H9 (cell line): Measurements from ENCODE around the gene SLC13A5. TPM values are rescaled to one million over a fixed set of nuclear protein-coding genes. Genes with fewer than 3 reads are reported as not detected.
A peak's percentile ranks its signal among the peaks of the same experiment; 100 is the strongest.

ENCODE experiments used
- DNase-seq: peaks from one replicate; pipeline ENCODE4 v3.0.0-alpha.2; 2017
- H2AFZ ChIP-seq: one replicate; pipeline ENCODE4 v1.6.1; 2013; ENCODE audit warnings: mild to moderate bottlenecking, low read length, control low read depth, moderate library complexity
- H2AK5ac ChIP-seq: 2 replicates; pipeline ENCODE4 v1.6.1; 2013; ENCODE audit warnings: low read length, control low read depth, mixed read lengths; ENCODE audit not compliant: insufficient read length
- H2BK120ac ChIP-seq: one replicate; pipeline ENCODE4 v1.6.1; 2013; ENCODE audit warnings: low read depth, mild to moderate bottlenecking, low read length, control low read depth, inconsistent platforms; ENCODE audit not compliant: poor library complexity, severe bottlenecking
- H2BK12ac ChIP-seq: 2 replicates; pipeline ENCODE4 v1.6.1; 2013; ENCODE audit warnings: low read length, control low read depth, mixed read lengths, low read depth; ENCODE audit not compliant: insufficient read length
- H2BK15ac ChIP-seq: 2 replicates; pipeline ENCODE4 v1.6.1; 2013; ENCODE audit warnings: low read depth, low read length, control low read depth
- H2BK20ac ChIP-seq: one replicate; pipeline ENCODE4 v1.6.1; 2013; ENCODE audit warnings: low read depth, mild to moderate bottlenecking, low read length, control low read depth, inconsistent platforms; ENCODE audit not compliant: poor library complexity, severe bottlenecking
- H2BK5ac ChIP-seq: 2 replicates; pipeline ENCODE4 v1.6.1; 2013; ENCODE audit warnings: low read length, control low read depth, mixed read lengths; ENCODE audit not compliant: insufficient read length
- H3K14ac ChIP-seq: 2 replicates; pipeline ENCODE4 v1.6.1; 2013; ENCODE audit warnings: low read length, control low read depth; ENCODE audit not compliant: insufficient read depth
- H3K18ac ChIP-seq: 2 replicates; pipeline ENCODE4 v1.6.1; 2013; ENCODE audit warnings: low read depth, mild to moderate bottlenecking, mixed read lengths, low read length, control low read depth; ENCODE audit not compliant: insufficient read length
- H3K23ac ChIP-seq: 2 replicates; pipeline ENCODE4 v1.6.1; 2013; ENCODE audit warnings: low read length, control low read depth, mixed read lengths, low read depth; ENCODE audit not compliant: insufficient read length
- H3K23me2 ChIP-seq: 2 replicates; pipeline ENCODE4 v1.6.1; 2013; ENCODE audit warnings: low read depth, mild to moderate bottlenecking, mixed read lengths, low read length, control low read depth; ENCODE audit not compliant: insufficient read length, poor library complexity, severe bottlenecking
- H3K27ac ChIP-seq: 2 replicates; pipeline ENCODE4 v1.5.1; 2013; ENCODE audit warnings: low read length, control low read depth, mixed read lengths, low read depth; ENCODE audit not compliant: insufficient read length
- H3K27me3 ChIP-seq: 2 replicates; pipeline ENCODE4 v1.6.1; 2013; ENCODE audit warnings: low read length, control low read depth, inconsistent platforms; ENCODE audit not compliant: insufficient read depth
- H3K4ac ChIP-seq: 2 replicates; pipeline ENCODE4 v1.6.1; 2013; ENCODE audit warnings: low read depth, mild to moderate bottlenecking, control low read depth, inconsistent platforms, low read length, moderate library complexity
- H3K4me1 ChIP-seq: 2 replicates; pipeline ENCODE4 v1.6.1; 2013; ENCODE audit warnings: low read length, control low read depth, inconsistent platforms; ENCODE audit not compliant: insufficient read depth
- H3K4me2 ChIP-seq: 2 replicates; pipeline ENCODE4 v1.6.1; 2013; ENCODE audit warnings: low read length, control low read depth, mixed read lengths; ENCODE audit not compliant: insufficient read length, insufficient read depth
- H3K56ac ChIP-seq: 2 replicates; pipeline ENCODE4 v1.6.1; 2013; ENCODE audit warnings: low read depth, mild to moderate bottlenecking, mixed read lengths, low read length, control low read depth; ENCODE audit not compliant: insufficient read length
- H3K79me1 ChIP-seq: 2 replicates; pipeline ENCODE4 v1.6.1; 2013; ENCODE audit warnings: low read depth, mild to moderate bottlenecking, moderate library complexity, low read length, control low read depth, inconsistent platforms; ENCODE audit not compliant: insufficient read depth, poor library complexity, severe bottlenecking
- H3K79me2 ChIP-seq: 2 replicates; pipeline ENCODE4 v1.6.1; 2013; ENCODE audit warnings: low read length, control low read depth, inconsistent platforms; ENCODE audit not compliant: insufficient read depth
- H3K9ac ChIP-seq: 2 replicates; pipeline ENCODE4 v1.6.1; 2013; ENCODE audit warnings: low read length, control low read depth, mixed read lengths; ENCODE audit not compliant: insufficient read length; ENCODE audit errors: extremely low read depth
- H3K9me3 ChIP-seq: one replicate; pipeline ENCODE4 v1.6.1; 2013; ENCODE audit warnings: low read depth, low read length, inconsistent platforms; ENCODE audit not compliant: control insufficient read depth
- H3T11ph ChIP-seq: one replicate; pipeline ENCODE4 v1.6.1; 2013; ENCODE audit warnings: mild to moderate bottlenecking, low read length, control low read depth, inconsistent platforms
- H4K20me1 ChIP-seq: one replicate; pipeline ENCODE4 v1.6.1; 2013; ENCODE audit not compliant: control insufficient read depth, insufficient read length, insufficient read depth
- H4K5ac ChIP-seq: 2 replicates; pipeline ENCODE4 v1.6.1; 2013; ENCODE audit warnings: low read depth, mild to moderate bottlenecking, mixed read lengths, low read length, control low read depth; ENCODE audit not compliant: insufficient read length
- H4K8ac ChIP-seq: replicated peaks from 2 replicates; pipeline ENCODE4 v1.6.1; 2013; ENCODE audit warnings: low read length, control low read depth, mixed read lengths, low read depth; ENCODE audit not compliant: insufficient read length
- H4K91ac ChIP-seq: 2 replicates; pipeline ENCODE4 v1.6.1; 2013; ENCODE audit warnings: low read depth, mild to moderate bottlenecking, moderate library complexity, mixed read lengths, low read length, control low read depth; ENCODE audit not compliant: insufficient read length
- H3K27ac Mint-ChIP-seq, 3 experiments: 2 replicates in 2 of 3; 3 replicates in 1 of 3; pipeline ENCODE4 v1.8.0; 2020 to 2021; ENCODE audit warnings: mixed read lengths in 3 of 3, mild to moderate bottlenecking in 1 of 3, moderate library complexity in 1 of 3
- H3K27me3 Mint-ChIP-seq: 2 replicates; pipeline ENCODE4 v1.8.0; 2021; ENCODE audit warnings: low read depth, mild to moderate bottlenecking, moderate library complexity, mixed read lengths
- H3K36me3 Mint-ChIP-seq, 3 experiments: 2 replicates in 2 of 3; 3 replicates in 1 of 3; pipeline ENCODE4 v1.8.0; 2020 to 2021; ENCODE audit warnings: low read depth in 3 of 3, mixed read lengths in 3 of 3; ENCODE audit not compliant: insufficient read depth in 1 of 3
- H3K4me1 Mint-ChIP-seq, 2 experiments: 2 replicates each; pipeline ENCODE4 v1.8.0; 2020; ENCODE audit warnings: mixed read lengths in 2 of 2
- H3K4me3 Mint-ChIP-seq, 2 experiments: 2 replicates in 1 of 2; 3 replicates in 1 of 2; pipeline ENCODE4 v1.8.0; 2020 to 2021; ENCODE audit warnings: mild to moderate bottlenecking in 2 of 2, mixed read lengths in 2 of 2, moderate library complexity in 1 of 2
- H3K9me3 Mint-ChIP-seq, 2 experiments: 2 replicates in 1 of 2; 3 replicates in 1 of 2; pipeline ENCODE4 v1.8.0; 2020; ENCODE audit warnings: mild to moderate bottlenecking in 2 of 2, mixed read lengths in 2 of 2, moderate library complexity in 1 of 2
- WGBS: extraction: QIAGEN DNeasy Blood & Tissue Kit; methylation state at CpG from one replicate; pipeline ENCODE4 v1.1.7; 2013; ENCODE audit warnings: missing lambda C conversion rate, low lambda C conversion rate, mixed read lengths; ENCODE audit not compliant: insufficient read length; ENCODE audit errors: extremely low coverage; 5-methylcytosine and 5-hydroxymethylcytosine counted together
- total RNA-seq: library from RNA; stranded (reverse); gene quantifications from 2 replicates; pipeline ENCODE4 v1.2.1, GENCODE V29; 2021
- TF ChIP-seq, protein P1 (sequence below): fragments of 200-600 bp; sonication (generic); conservative IDR thresholded peaks from 3 replicates; pipeline ENCODE4 v1.8.0; 2021; ENCODE audit warnings: antibody characterized with exemption, mild to moderate bottlenecking

SLC13A5 gene
- total RNA-seq, 1 experiment from 2014 or later: 1.6 TPM

DNA sequence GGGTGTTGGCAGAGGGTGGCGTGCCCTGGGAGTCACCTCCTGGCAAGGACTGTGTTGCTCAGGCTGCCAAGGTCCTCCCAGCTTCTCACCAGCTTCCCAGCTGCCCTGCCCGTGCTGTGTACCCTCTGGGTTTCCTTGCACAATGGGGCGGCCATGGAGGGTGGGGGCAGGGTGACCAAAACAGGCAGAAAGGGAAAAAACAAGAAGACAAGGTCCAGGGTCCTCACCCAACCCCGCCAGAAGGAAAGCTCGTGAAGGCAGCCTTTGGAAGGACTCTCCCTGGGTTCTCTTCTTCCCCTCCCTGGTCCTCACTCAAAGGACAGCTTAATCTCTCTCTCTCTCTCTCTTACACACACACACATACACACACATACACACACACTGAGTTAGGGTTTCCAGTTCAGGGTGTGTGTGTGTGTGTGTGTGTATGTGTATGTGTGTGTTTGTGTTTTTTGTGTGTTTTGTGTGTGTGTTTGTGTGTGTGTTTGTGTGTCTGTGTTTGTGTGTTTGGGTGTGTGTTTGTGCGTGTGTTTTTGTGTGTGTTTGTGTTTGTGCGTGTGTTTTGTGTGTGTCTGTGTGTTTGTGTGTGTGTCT lies 2.0 kb downstream of the SLC13A5 start:
- H3K79me1 ChIP-seq: no peaks in the 10 kb centered on the region
- no peak overlapping the region for H4K8ac ChIP-seq
- H3K14ac ChIP-seq: no peak overlapping the region
- H2AK5ac ChIP-seq: no peak overlapping the region
- H3K36me3 Mint-ChIP-seq: no peaks in the 10 kb centered on the region; a peak in 1 of 7 replicates
- WGBS: 100% methylated on average over 2 of the region's 7 CpGs
- H3K9ac ChIP-seq: no peak overlapping the region
- TF ChIP-seq, protein P1, sequence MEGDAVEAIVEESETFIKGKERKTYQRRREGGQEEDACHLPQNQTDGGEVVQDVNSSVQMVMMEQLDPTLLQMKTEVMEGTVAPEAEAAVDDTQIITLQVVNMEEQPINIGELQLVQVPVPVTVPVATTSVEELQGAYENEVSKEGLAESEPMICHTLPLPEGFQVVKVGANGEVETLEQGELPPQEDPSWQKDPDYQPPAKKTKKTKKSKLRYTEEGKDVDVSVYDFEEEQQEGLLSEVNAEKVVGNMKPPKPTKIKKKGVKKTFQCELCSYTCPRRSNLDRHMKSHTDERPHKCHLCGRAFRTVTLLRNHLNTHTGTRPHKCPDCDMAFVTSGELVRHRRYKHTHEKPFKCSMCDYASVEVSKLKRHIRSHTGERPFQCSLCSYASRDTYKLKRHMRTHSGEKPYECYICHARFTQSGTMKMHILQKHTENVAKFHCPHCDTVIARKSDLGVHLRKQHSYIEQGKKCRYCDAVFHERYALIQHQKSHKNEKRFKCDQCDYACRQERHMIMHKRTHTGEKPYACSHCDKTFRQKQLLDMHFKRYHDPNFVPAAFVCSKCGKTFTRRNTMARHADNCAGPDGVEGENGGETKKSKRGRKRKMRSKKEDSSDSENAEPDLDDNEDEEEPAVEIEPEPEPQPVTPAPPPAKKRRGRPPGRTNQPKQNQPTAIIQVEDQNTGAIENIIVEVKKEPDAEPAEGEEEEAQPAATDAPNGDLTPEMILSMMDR: no peak
- no peak overlapping the region for H3K4me2 ChIP-seq
- H2BK12ac ChIP-seq: no peak overlapping the region
- peaks cover 12% of the 10 kb centered on the region for H3K23me2 ChIP-seq
- no peak overlapping the region for H4K5ac ChIP-seq
- peaks cover 53% of the 10 kb centered on the region for H3K27me3 Mint-ChIP-seq
- no peaks in the 10 kb centered on the region for H4K20me1 ChIP-seq
- DNase-seq: no peak
- H3K4me1 Mint-ChIP-seq: peaks cover 16 to 24% of the 10 kb centered on the region in 2 experiments
- no peak overlapping the region for H3K23ac ChIP-seq
- H3T11ph ChIP-seq: no peak overlapping the region
- H3K79me2 ChIP-seq: no peaks in the 10 kb centered on the region
- peaks cover 4 to 16% of the 10 kb centered on the region in 2 experiments for H3K9me3 Mint-ChIP-seq
- H3K27ac ChIP-seq: no peak overlapping the region
- no peak overlapping the region for H3K18ac ChIP-seq
- no peak overlapping the region for H2BK20ac ChIP-seq
- peaks cover 9% of the 10 kb centered on the region; the same call in 1 of the 2 replicates for H3K27me3 ChIP-seq
- H3K9me3 ChIP-seq: no peaks in the 10 kb centered on the region
- peak overlapping the region in 1 of 2 experiments; percentile 17; a peak in 2 of 5 replicates for H3K4me3 Mint-ChIP-seq
- no peak overlapping the region for H2BK120ac ChIP-seq
- no peak overlapping the region for H4K91ac ChIP-seq
- 0 out of 2 replicates have a peak, but pooled peaks cover 2% of the 10 kb centered on the region for H3K4me1 ChIP-seq
- no peak overlapping the region for H3K4ac ChIP-seq
- H3K56ac ChIP-seq: no peak overlapping the region
- H2BK15ac ChIP-seq: no peak overlapping the region
- no peak overlapping the region; a peak in 1 of 7 replicates for H3K27ac Mint-ChIP-seq
- H2BK5ac ChIP-seq: no peak overlapping the region
- H2AFZ ChIP-seq: no peak overlapping the region
